Measurements from ENCODE around the gene CLDN19. TPM values are rescaled to one million over a fixed set of nuclear protein-coding genes. Genes with fewer than 3 reads are reported as not detected.
"Not testable (repeated sequence)": the region's sequence is repeated elsewhere in the genome, so short reads cannot be mapped to it uniquely, and the experiment has no call there.

The CLDN19 gene
- total RNA-seq, 4 donors from 2014 or later = not detected

- Histone ChIP-seq H3K27ac (no peak overlapping the region), H3K9me3 (no peaks in the 10 kb centered on the region), H3K36me3 (no peaks in the 10 kb centered on the region), H3K4me3 (no peak overlapping the region), H3K27me3 (no peaks in the 10 kb centered on the region), H3K4me1 (peaks cover 0 to 6% (median 3%) of the 10 kb centered on the region in 4 donors)
- peak in 1 of 3 donors; percentile 69 for DNase-seq
- TF ChIP-seq POLR2A (IDR thresholded peaks at IDR 0.05) = no peak
- TF ChIP-seq CTCF (IDR thresholded peaks at IDR 0.05) = peak in 3 of 6 experiments; percentile 40 to 58 (median 42)
Measured at GRCh38 chr1:42730988-42731387, 9.0 kb downstream of the CLDN19 start.

- no peak overlapping the region for H3K27ac ChIP-seq
- no peak overlapping the region for H3K4me3 ChIP-seq
- no peaks in the 10 kb centered on the region for H3K36me3 ChIP-seq
- no peak for DNase-seq
- no peaks in the 10 kb centered on the region for H3K9me3 ChIP-seq
- H3K4me1 ChIP-seq = peaks cover 0 to 6% (median 0%) of the 10 kb centered on the region in 4 donors
- no peak for TF ChIP-seq CTCF (IDR thresholded peaks at IDR 0.05)
- TF ChIP-seq POLR2A (IDR thresholded peaks at IDR 0.05) = no peak
- no peaks in the 10 kb centered on the region for H3K27me3 ChIP-seq
Measured at GRCh38 chr1:42730002-42730401, 10.0 kb downstream of the CLDN19 start.

GRCh38 chr1:42725820-42726219, 14.2 kb downstream of the CLDN19 start:
- H3K27me3 ChIP-seq, H3K4me1 ChIP-seq, H3K4me3 ChIP-seq, DNase-seq, H3K36me3 ChIP-seq, H3K27ac ChIP-seq, H3K9me3 ChIP-seq: not testable (repeated sequence)

GRCh38 chr1:42723511-42723910, 16.5 kb downstream of the CLDN19 start:
- no peak overlapping the region for H3K27ac ChIP-seq
- H3K9me3 ChIP-seq = no peaks in the 10 kb centered on the region
- no peak for TF ChIP-seq CTCF (IDR thresholded peaks at IDR 0.05)
- no peak for TF ChIP-seq POLR2A (IDR thresholded peaks at IDR 0.05)
- H3K36me3 ChIP-seq = no peaks in the 10 kb centered on the region
- no peaks in the 10 kb centered on the region for H3K27me3 ChIP-seq
- no peak overlapping the region for H3K4me3 ChIP-seq
- DNase-seq = no peak
- H3K4me1 ChIP-seq = peaks cover 0 to 6% (median 0%) of the 10 kb centered on the region in 4 donors

- not testable (repeated sequence) for H3K36me3 ChIP-seq, H3K27ac ChIP-seq, H3K27me3 ChIP-seq, DNase-seq, H3K4me3 ChIP-seq, H3K9me3 ChIP-seq, H3K4me1 ChIP-seq
Measured at GRCh38 chr1:42722403-42722802, 17.6 kb downstream of the CLDN19 start.

- H3K4me1 ChIP-seq = peaks cover 0 to 6% (median 0%) of the 10 kb centered on the region in 4 donors
- no peak for DNase-seq
- H3K9me3 ChIP-seq = no peaks in the 10 kb centered on the region
- no peaks in the 10 kb centered on the region for H3K36me3 ChIP-seq
- no peak overlapping the region for H3K27ac ChIP-seq
- H3K27me3 ChIP-seq = no peaks in the 10 kb centered on the region
- TF ChIP-seq POLR2A (IDR thresholded peaks at IDR 0.05) = no peak
- no peak for TF ChIP-seq CTCF (IDR thresholded peaks at IDR 0.05)
- no peak overlapping the region for H3K4me3 ChIP-seq
Measured at GRCh38 chr1:42721926-42722325, 18.1 kb downstream of the CLDN19 start.

- TF ChIP-seq POLR2A (IDR thresholded peaks at IDR 0.05) = no peak
- no peak for TF ChIP-seq CTCF (IDR thresholded peaks at IDR 0.05)
- no peak for DNase-seq
- no peaks in the 10 kb centered on the region for H3K9me3 ChIP-seq
- H3K27ac ChIP-seq = no peak overlapping the region
- no peak overlapping the region for H3K4me3 ChIP-seq
- peaks cover 0 to 6% (median 0%) of the 10 kb centered on the region in 4 donors for H3K4me1 ChIP-seq
- H3K36me3 ChIP-seq = peaks cover 0 to 3% (median 0%) of the 10 kb centered on the region in 3 donors
- H3K27me3 ChIP-seq = no peaks in the 10 kb centered on the region
Measured at GRCh38 chr1:42720868-42721267, 19.2 kb downstream of the CLDN19 start.

- H3K9me3 ChIP-seq, DNase-seq, H3K4me1 ChIP-seq, H3K27ac ChIP-seq, H3K27me3 ChIP-seq, H3K4me3 ChIP-seq: not testable (repeated sequence)
- peaks cover 0 to 18% (median 0%) of the 10 kb centered on the region in 3 donors for H3K36me3 ChIP-seq
Measured at GRCh38 chr1:42714441-42714840, 25.6 kb downstream of the CLDN19 start.
